Tibial artery (tissue), 4 donors: ENCODE results near the gene MIGA2.
"Not testable (repeated sequence)": the region's sequence is repeated elsewhere in the genome, so short reads cannot be mapped to it uniquely, and the experiment has no call there.

ENCODE experiments used
- DNase-seq, 2 donors: peaks; one replicate each; pipeline ENCODE4 v3.0.0-alpha.2; 2019
- H3K27ac ChIP-seq, 2 donors: fragments of 200-600 bp; sonication (generic) in 1 of 2; 1 replicate in 1 of 2; 2 replicates in 1 of 2; pipeline ENCODE4 v1.5.1; 2018 to 2019; ENCODE audit warnings: mild to moderate bottlenecking in 1 of 2
- H3K27me3 ChIP-seq, 2 donors: fragments of 200-600 bp; sonication (generic) in 1 of 2; one replicate each; pipeline versions ENCODE4 v1.5.1 to v1.6.0; 2016 to 2019
- H3K36me3 ChIP-seq, 3 donors: fragments of 200-600 bp; sonication (generic) in 2 of 3; one replicate each; pipeline ENCODE4 v1.5.1; 2016 to 2019; ENCODE audit warnings: mild to moderate bottlenecking in 2 of 3
- H3K4me1 ChIP-seq, 4 donors: fragments of 200-600 bp; sonication (generic) in 2 of 4; 1 replicate in 3 of 4; 2 replicates in 1 of 4; pipeline ENCODE4 v1.5.1; 2016 to 2019
- H3K4me3 ChIP-seq, 2 donors: fragments of 200-600 bp; sonication (generic) in 1 of 2; 1 replicate in 1 of 2; 2 replicates in 1 of 2; pipeline ENCODE4 v1.5.1; 2018 to 2019; ENCODE audit warnings: mild to moderate bottlenecking in 2 of 2
- H3K9me3 ChIP-seq, 3 donors: fragments of 200-600 bp; sonication (generic) in 1 of 3; one replicate each; pipeline ENCODE4 v1.5.1; 2016 to 2019
- intact Hi-C: fragments of 100-400 bp; cut with DNase I; formaldehyde crosslinking; loops from one replicate; pipeline ENCODE4 v1.15.0; 2023; ENCODE audit warnings: low total_unique reads
- TF ChIP-seq, protein P1 (sequence below), 2 experiments: fragments of 200-600 bp in 1 of 2; fragments of 450-650 bp in 1 of 2; IDR thresholded peaks; one replicate each; pipeline ENCODE4 v1.5.1; 2017 to 2019; ENCODE audit warnings: antibody characterized with exemption in 2 of 2, mild to moderate bottlenecking in 1 of 2, moderate library complexity in 1 of 2

The MIGA2 gene

DNA sequence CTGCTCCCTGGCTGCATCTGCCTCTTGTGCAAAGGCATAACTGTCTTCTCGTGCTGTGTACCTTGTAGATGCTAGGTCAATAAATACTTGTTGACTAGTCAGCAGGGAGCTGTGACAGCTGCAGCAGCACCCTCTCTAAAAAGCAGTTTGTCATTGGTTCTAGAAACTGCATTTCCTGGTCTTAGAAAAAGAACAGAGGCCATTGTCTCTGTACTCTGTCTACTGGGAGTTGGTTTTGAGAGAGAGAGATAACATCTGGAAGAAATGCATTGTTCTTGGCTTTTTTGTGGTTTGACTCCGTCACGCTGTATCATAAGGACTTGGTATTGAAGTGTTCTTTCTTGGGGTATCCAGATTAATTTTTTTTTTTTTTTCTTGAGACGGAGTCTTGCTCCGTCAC lies 40.6 kb upstream of the MIGA2 start:
- intact Hi-C loops, result no loop called here
- peak in 1 of 2 donors; percentile 4 for DNase-seq
- Histone ChIP-seq H3K27me3 (no peaks in the 10 kb centered on the region), H3K36me3 (peaks cover 57 to 100% (median 84%) of the 10 kb centered on the region in 3 donors), H3K4me3 (no peak overlapping the region), H3K9me3 (no peaks in the 10 kb centered on the region), H3K27ac (no peak overlapping the region), H3K4me1 (no peaks in the 10 kb centered on the region)
- TF ChIP-seq, protein P1, sequence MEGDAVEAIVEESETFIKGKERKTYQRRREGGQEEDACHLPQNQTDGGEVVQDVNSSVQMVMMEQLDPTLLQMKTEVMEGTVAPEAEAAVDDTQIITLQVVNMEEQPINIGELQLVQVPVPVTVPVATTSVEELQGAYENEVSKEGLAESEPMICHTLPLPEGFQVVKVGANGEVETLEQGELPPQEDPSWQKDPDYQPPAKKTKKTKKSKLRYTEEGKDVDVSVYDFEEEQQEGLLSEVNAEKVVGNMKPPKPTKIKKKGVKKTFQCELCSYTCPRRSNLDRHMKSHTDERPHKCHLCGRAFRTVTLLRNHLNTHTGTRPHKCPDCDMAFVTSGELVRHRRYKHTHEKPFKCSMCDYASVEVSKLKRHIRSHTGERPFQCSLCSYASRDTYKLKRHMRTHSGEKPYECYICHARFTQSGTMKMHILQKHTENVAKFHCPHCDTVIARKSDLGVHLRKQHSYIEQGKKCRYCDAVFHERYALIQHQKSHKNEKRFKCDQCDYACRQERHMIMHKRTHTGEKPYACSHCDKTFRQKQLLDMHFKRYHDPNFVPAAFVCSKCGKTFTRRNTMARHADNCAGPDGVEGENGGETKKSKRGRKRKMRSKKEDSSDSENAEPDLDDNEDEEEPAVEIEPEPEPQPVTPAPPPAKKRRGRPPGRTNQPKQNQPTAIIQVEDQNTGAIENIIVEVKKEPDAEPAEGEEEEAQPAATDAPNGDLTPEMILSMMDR (IDR thresholded peaks at IDR 0.05), result no peak

DNA sequence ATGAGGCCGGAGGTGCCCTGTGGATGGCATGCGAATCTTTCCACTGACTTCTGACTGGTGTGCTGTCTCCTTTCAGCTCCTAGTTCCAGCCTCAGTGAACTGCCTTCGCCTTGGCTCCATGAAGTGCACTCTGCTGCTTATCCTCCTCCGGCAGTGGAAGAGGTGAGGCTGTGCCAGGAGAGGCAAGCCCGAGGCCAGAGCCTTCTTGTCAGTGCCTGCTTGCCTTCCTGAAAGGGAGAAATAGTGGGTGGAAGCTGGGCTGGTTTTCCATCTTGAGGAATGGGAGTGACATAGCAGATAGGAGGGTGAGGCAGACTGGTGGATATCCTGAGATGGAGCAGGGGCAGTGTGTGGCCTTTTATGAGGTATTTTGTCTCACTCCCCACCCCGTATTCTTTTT lies 38.0 kb upstream of the MIGA2 start:
- Histone ChIP-seq H3K27ac (no peak overlapping the region), H3K9me3 (no peaks in the 10 kb centered on the region), H3K36me3 (peaks cover 69 to 100% (median 97%) of the 10 kb centered on the region in 3 donors), H3K4me1 (no peaks in the 10 kb centered on the region), H3K4me3 (no peak overlapping the region), H3K27me3 (no peaks in the 10 kb centered on the region)
- TF ChIP-seq, protein P1 (IDR thresholded peaks at IDR 0.05), result no peak
- intact Hi-C loops, result no loop called here
- DNase-seq, result no peak

- Histone ChIP-seq H3K36me3 (peaks cover 62 to 99% (median 90%) of the 10 kb centered on the region in 3 donors), H3K4me3 (no peak overlapping the region), H3K27me3 (no peaks in the 10 kb centered on the region), H3K4me1 (no peaks in the 10 kb centered on the region), H3K9me3 (no peaks in the 10 kb centered on the region), H3K27ac (no peak overlapping the region)
- TF ChIP-seq, protein P1 (IDR thresholded peaks at IDR 0.05), result no peak
- DNase-seq, result peak in 1 of 2 donors; percentile 63
- intact Hi-C loops, result no loop called here
Measured at GRCh38 chr9:128999581-129000206, 36.7 kb upstream of the MIGA2 start.

GRCh38 chr9:129001504-129002325 lies 34.7 kb upstream of the MIGA2 start:
- Histone ChIP-seq H3K27me3 (no peaks in the 10 kb centered on the region), H3K4me3 (no peak overlapping the region), H3K9me3 (no peaks in the 10 kb centered on the region), H3K4me1 (peaks cover 0 to 9% (median 4%) of the 10 kb centered on the region in 4 donors), H3K27ac (no peak overlapping the region), H3K36me3 (peaks cover 51 to 98% (median 81%) of the 10 kb centered on the region in 3 donors)
- peak in 1 of 2 donors; percentile 24 for DNase-seq
- intact Hi-C loops, result no loop called here
- TF ChIP-seq, protein P1 (IDR thresholded peaks at IDR 0.05), result no peak

- Histone ChIP-seq H3K27me3 (no peaks in the 10 kb centered on the region), H3K36me3 (peaks cover 48 to 95% (median 74%) of the 10 kb centered on the region in 3 donors), H3K27ac (no peak overlapping the region), H3K4me1 (peaks cover 0 to 21% (median 17%) of the 10 kb centered on the region in 4 donors), H3K9me3 (no peaks in the 10 kb centered on the region), H3K4me3 (no peak overlapping the region)
- TF ChIP-seq, protein P1 (IDR thresholded peaks at IDR 0.05), result no peak
- intact Hi-C loops, result no loop called here
- DNase-seq, result no peak
Measured at GRCh38 chr9:129002992-129003391, 33.4 kb upstream of the MIGA2 start.

DNA sequence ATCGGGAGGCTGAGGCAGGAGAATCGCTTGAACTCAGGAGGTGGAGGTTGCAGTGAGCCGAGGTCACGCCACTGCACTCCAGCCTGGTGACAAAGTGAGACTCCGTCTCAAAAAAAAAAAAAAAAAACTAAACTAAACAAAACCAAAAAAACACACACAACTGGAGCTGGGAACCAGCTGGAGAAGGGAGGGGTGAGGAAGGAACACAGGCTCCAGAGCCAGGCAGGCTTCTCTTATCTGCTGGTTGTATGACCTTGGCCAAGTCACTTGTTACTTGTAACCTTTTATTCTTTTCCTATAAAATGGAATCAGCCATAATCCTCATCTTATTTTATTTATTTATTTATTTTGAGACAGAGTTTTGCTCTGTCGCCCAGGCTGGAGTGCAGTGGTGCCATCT lies 32.3 kb upstream of the MIGA2 start:
- H3K9me3 ChIP-seq, H3K4me3 ChIP-seq, intact Hi-C loops, DNase-seq, H3K27ac ChIP-seq, H3K27me3 ChIP-seq: not testable (repeated sequence)
- Histone ChIP-seq H3K4me1 (peaks cover 0 to 28% (median 23%) of the 10 kb centered on the region in 4 donors), H3K36me3 (peaks cover 36 to 95% (median 75%) of the 10 kb centered on the region in 3 donors)
